MM.1S (cell line): Measurements from ENCODE around the gene SIGLEC14.

Experiments
- DNase-seq: peaks from one replicate; pipeline ENCODE4 v3.0.0-alpha.2; 2015
- H2AFZ ChIP-seq: fragments of 300-600 bp; sonication (generic); 2 replicates; pipeline ENCODE4 v1.6.0; 2016; ENCODE audit warnings: antibody characterized with exemption, low read length
- H3F3A ChIP-seq: fragments of 300-600 bp; sonication (generic); 2 replicates; pipeline ENCODE4 v1.6.1; 2016; ENCODE audit warnings: mild to moderate bottlenecking, antibody characterized with exemption, low read length, moderate library complexity, mixed read lengths; ENCODE audit not compliant: insufficient read depth
- H3K27ac ChIP-seq: fragments of 300-600 bp; sonication (generic); 2 replicates; pipeline ENCODE4 v1.5.1; 2016; ENCODE audit warnings: mild to moderate bottlenecking, low read length
- H3K27me3 ChIP-seq: fragments of 300-600 bp; sonication (generic); replicated peaks from 2 replicates; pipeline ENCODE4 v1.6.0; 2016; ENCODE audit warnings: low read length; ENCODE audit not compliant: insufficient read depth
- H3K36me3 ChIP-seq: fragments of 300-600 bp; sonication (generic); replicated peaks from 2 replicates; pipeline ENCODE4 v1.6.1; 2016; ENCODE audit warnings: mild to moderate bottlenecking, low read length, mixed read lengths; ENCODE audit not compliant: insufficient read depth
- H3K4me1 ChIP-seq: fragments of 300-600 bp; sonication (generic); 2 replicates; pipeline ENCODE4 v1.6.1; 2016; ENCODE audit warnings: low read length, mixed read lengths
- H3K4me2 ChIP-seq: fragments of 300-600 bp; sonication (generic); 2 replicates; pipeline ENCODE4 v1.6.0; 2016; ENCODE audit warnings: low read depth, low read length
- H3K4me3 ChIP-seq: fragments of 300-600 bp; sonication (generic); 2 replicates; pipeline ENCODE4 v1.5.1; 2016; ENCODE audit warnings: low read length, mixed read lengths
- H3K79me2 ChIP-seq: fragments of 300-600 bp; sonication (generic); 2 replicates; pipeline ENCODE4 v1.6.1; 2016; ENCODE audit warnings: mixed run types, low read length, mixed read lengths
- H3K9ac ChIP-seq: fragments of 300-600 bp; sonication (generic); 2 replicates; pipeline ENCODE4 v1.6.1; 2016; ENCODE audit warnings: low read length, mixed read lengths
- H3K9me2 ChIP-seq: fragments of 300-600 bp; sonication (generic); replicated peaks from 2 replicates; pipeline ENCODE4 v1.6.1; 2016; ENCODE audit warnings: mild to moderate bottlenecking, low read length, mixed read lengths; ENCODE audit not compliant: insufficient read depth
- H3K9me3 ChIP-seq: fragments of 300-600 bp; sonication (generic); replicated peaks from 2 replicates; pipeline ENCODE4 v1.6.1; 2016; ENCODE audit warnings: mild to moderate bottlenecking, low read length, mixed read lengths; ENCODE audit not compliant: insufficient read depth
- H4K20me1 ChIP-seq: fragments of 300-600 bp; sonication (generic); 2 replicates; pipeline ENCODE4 v1.6.1; 2016; ENCODE audit warnings: mild to moderate bottlenecking, low read length, moderate library complexity, mixed read lengths; ENCODE audit not compliant: insufficient read depth
- EZH2 ChIP-seq: fragments of 300-600 bp; sonication (generic); optimal IDR thresholded peaks from 2 replicates; pipeline ENCODE3; 2017; ENCODE audit warnings: low read depth, mild to moderate bottlenecking, antibody characterized with exemption, low read length, mixed read lengths
- EZH2phosphoT487 ChIP-seq: fragments of 300-600 bp; sonication (generic); IDR thresholded peaks from 2 replicates; pipeline ENCODE4 v1.6.1; 2018; ENCODE audit warnings: antibody characterized with exemption, low read length
- TF ChIP-seq, protein P1 (sequence below): fragments of 300-600 bp; sonication (generic); IDR thresholded peaks from 2 replicates; pipeline ENCODE4 v1.5.1; 2016; ENCODE audit warnings: antibody characterized with exemption, low read length, mixed read lengths

Gene SIGLEC14

DNA sequence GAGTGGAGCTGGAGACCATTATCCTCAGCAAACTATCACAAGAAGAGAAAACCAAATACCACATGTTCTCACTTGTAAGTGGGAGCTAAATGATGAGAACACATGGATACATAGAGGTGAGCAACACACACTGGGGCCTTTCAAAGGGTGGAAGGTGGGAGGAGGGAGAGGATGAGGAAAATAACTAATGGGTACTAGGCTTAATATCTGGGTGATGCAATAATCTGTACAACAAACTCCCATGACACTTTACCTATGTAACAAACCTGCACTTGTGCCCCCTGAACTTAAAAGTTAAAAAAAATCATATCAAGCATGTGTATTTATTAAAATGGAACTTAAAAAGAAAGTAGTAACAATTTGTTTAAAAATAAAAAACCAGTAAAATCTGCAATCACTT lies 5.0 kb downstream of the SIGLEC14 start:
- H3K9me2 ChIP-seq = no peaks in the 10 kb centered on the region
- no peak for TF ChIP-seq EZH2phosphoT487
- TF ChIP-seq, protein P1, sequence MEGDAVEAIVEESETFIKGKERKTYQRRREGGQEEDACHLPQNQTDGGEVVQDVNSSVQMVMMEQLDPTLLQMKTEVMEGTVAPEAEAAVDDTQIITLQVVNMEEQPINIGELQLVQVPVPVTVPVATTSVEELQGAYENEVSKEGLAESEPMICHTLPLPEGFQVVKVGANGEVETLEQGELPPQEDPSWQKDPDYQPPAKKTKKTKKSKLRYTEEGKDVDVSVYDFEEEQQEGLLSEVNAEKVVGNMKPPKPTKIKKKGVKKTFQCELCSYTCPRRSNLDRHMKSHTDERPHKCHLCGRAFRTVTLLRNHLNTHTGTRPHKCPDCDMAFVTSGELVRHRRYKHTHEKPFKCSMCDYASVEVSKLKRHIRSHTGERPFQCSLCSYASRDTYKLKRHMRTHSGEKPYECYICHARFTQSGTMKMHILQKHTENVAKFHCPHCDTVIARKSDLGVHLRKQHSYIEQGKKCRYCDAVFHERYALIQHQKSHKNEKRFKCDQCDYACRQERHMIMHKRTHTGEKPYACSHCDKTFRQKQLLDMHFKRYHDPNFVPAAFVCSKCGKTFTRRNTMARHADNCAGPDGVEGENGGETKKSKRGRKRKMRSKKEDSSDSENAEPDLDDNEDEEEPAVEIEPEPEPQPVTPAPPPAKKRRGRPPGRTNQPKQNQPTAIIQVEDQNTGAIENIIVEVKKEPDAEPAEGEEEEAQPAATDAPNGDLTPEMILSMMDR = no peak
- no peak for TF ChIP-seq EZH2
- no peak overlapping the region for H3K4me3 ChIP-seq
- H3K27ac ChIP-seq = no peak overlapping the region
- no peak overlapping the region for H3K4me2 ChIP-seq
- DNase-seq = no peak
- H3K4me1 ChIP-seq = no peaks in the 10 kb centered on the region
- no peaks in the 10 kb centered on the region for H4K20me1 ChIP-seq
- H3K27me3 ChIP-seq = no peaks in the 10 kb centered on the region
- H3F3A ChIP-seq = no peaks in the 10 kb centered on the region
- no peaks in the 10 kb centered on the region for H3K36me3 ChIP-seq
- no peak overlapping the region for H3K9ac ChIP-seq
- no peak overlapping the region for H2AFZ ChIP-seq
- H3K79me2 ChIP-seq = no peaks in the 10 kb centered on the region
- no peaks in the 10 kb centered on the region for H3K9me3 ChIP-seq

DNA sequence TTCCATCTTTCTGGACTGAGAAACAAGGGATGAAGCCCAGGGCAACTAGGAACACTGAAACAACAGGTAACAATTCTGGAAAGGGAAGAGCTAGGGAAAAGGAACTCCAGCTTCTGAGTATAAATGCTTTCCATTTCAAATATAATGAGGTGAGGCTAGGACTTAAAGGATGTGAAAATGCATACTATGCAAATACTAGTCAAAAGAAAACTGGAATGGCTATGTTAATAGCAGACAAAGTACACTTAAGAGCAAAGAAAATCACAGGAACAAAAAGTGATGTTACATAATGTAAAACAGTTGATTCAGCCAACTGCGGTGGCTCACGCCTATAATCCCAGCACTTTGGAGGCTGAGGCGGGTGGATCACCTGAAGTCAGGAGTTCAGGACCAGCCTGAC lies 6.2 kb downstream of the SIGLEC14 start:
- H3K36me3 ChIP-seq = no peaks in the 10 kb centered on the region
- no peak for DNase-seq
- no peak overlapping the region for H3K4me3 ChIP-seq
- no peaks in the 10 kb centered on the region for H3K79me2 ChIP-seq
- H3K9ac ChIP-seq = no peak overlapping the region
- H3K4me1 ChIP-seq = no peaks in the 10 kb centered on the region
- no peak overlapping the region for H3K4me2 ChIP-seq
- H3F3A ChIP-seq = no peaks in the 10 kb centered on the region
- no peaks in the 10 kb centered on the region for H4K20me1 ChIP-seq
- H3K9me2 ChIP-seq = no peaks in the 10 kb centered on the region
- no peak overlapping the region for H3K27ac ChIP-seq
- no peak for TF ChIP-seq EZH2phosphoT487
- TF ChIP-seq, protein P1 = no peak
- TF ChIP-seq EZH2 = no peak
- no peak overlapping the region for H2AFZ ChIP-seq
- no peaks in the 10 kb centered on the region for H3K27me3 ChIP-seq
- H3K9me3 ChIP-seq = no peaks in the 10 kb centered on the region

DNA sequence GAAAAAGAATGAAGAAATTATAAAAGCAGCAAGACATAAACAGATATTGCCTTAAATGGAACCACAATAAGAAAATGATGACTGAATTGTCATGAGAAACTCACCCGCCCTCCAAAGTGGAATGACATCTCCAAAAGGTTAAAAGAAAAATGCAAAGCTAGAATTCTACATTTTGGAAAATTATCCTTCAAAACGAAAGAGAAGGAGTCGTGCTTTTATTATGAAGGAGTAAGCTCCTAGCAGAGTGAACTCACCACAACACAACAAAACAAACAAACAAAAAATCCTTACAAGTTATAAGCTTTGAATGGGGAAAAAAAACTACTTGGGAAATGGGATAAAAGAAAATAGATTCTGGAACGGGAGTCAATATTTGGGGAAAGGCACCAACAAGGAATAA lies 6.7 kb downstream of the SIGLEC14 start:
- H3K27ac ChIP-seq = no peak overlapping the region
- no peaks in the 10 kb centered on the region for H4K20me1 ChIP-seq
- no peak for DNase-seq
- H3K79me2 ChIP-seq = no peaks in the 10 kb centered on the region
- no peak overlapping the region for H3K4me3 ChIP-seq
- H3K9ac ChIP-seq = no peak overlapping the region
- H2AFZ ChIP-seq = no peak overlapping the region
- no peaks in the 10 kb centered on the region for H3K27me3 ChIP-seq
- no peaks in the 10 kb centered on the region for H3K9me2 ChIP-seq
- no peak overlapping the region for H3K4me2 ChIP-seq
- no peaks in the 10 kb centered on the region for H3K9me3 ChIP-seq
- H3K4me1 ChIP-seq = no peaks in the 10 kb centered on the region
- TF ChIP-seq, protein P1 = no peak
- TF ChIP-seq EZH2 (no peak), EZH2phosphoT487 (no peak)
- no peaks in the 10 kb centered on the region for H3F3A ChIP-seq
- H3K36me3 ChIP-seq = no peaks in the 10 kb centered on the region
